ENCODE data around the gene FN3K.
"Not testable (repeated sequence)": the region's sequence is repeated elsewhere in the genome, so short reads cannot be mapped to it uniquely, and the experiment has no call there.

FN3K gene

GRCh38 chr17:82780971-82781893, 45.8 kb downstream of the FN3K start:
- H3K27me3 ChIP-seq (ENCODE audit: insufficient read depth, low read length) = no peaks in the 10 kb centered on the region
- H3K36me3 ChIP-seq (ENCODE audit: insufficient read depth, low read length) = peaks cover 45% of the 10 kb centered on the region
- no peak overlapping the region for H3K4me3 ChIP-seq (ENCODE audit: low read length)
- WGBS = 91% methylated on average over 26 of the region's 27 CpGs
- no peak overlapping the region for H3K27ac ChIP-seq (ENCODE audit: low read depth, low read length)
- no peaks in the 10 kb centered on the region for H3K4me1 ChIP-seq (ENCODE audit: insufficient read depth, low read length)
- no peaks in the 10 kb centered on the region for H3K9me3 ChIP-seq (ENCODE audit: insufficient read depth, low read depth, low read length)
- no peak overlapping the region for H3K9ac ChIP-seq (ENCODE audit: low read depth, low read length)

- no peaks in the 10 kb centered on the region for H3K4me1 ChIP-seq (ENCODE audit: insufficient read depth, low read length)
- H3K36me3 ChIP-seq (ENCODE audit: insufficient read depth, low read length) = peaks cover 38% of the 10 kb centered on the region
- H3K9me3 ChIP-seq (ENCODE audit: insufficient read depth, low read depth, low read length) = no peaks in the 10 kb centered on the region
- 57% methylated on average over 8 of the region's 8 CpGs for WGBS
- H3K27me3 ChIP-seq (ENCODE audit: insufficient read depth, low read length) = no peaks in the 10 kb centered on the region
- H3K27ac ChIP-seq (ENCODE audit: low read depth, low read length) = no peak overlapping the region
- H3K9ac ChIP-seq (ENCODE audit: low read depth, low read length) = no peak overlapping the region
- no peak overlapping the region for H3K4me3 ChIP-seq (ENCODE audit: low read length)
These were observed 46.5 kb downstream of the FN3K start for GRCh38 chr17:82781894-82782274.

GRCh38 chr17:82782657-82783207, 47.3 kb downstream of the FN3K start:
- Histone ChIP-seq H3K36me3 (ENCODE audit: insufficient read depth, low read length) (peaks cover 36% of the 10 kb centered on the region), H3K9ac (ENCODE audit: low read depth, low read length) (no peak overlapping the region)
- 97% methylated on average over 42 of the region's 42 CpGs for WGBS

GRCh38 chr17:82783498-82783897, 48.1 kb downstream of the FN3K start:
- Histone ChIP-seq H3K9ac (ENCODE audit: low read depth, low read length) (no peak overlapping the region), H3K9me3 (ENCODE audit: insufficient read depth, low read depth, low read length) (no peaks in the 10 kb centered on the region), H3K4me3 (ENCODE audit: low read length) (no peak overlapping the region), H3K27me3 (ENCODE audit: insufficient read depth, low read length) (no peaks in the 10 kb centered on the region), H3K36me3 (ENCODE audit: insufficient read depth, low read length) (peaks cover 32% of the 10 kb centered on the region), H3K4me1 (ENCODE audit: insufficient read depth, low read length) (no peaks in the 10 kb centered on the region), H3K27ac (ENCODE audit: low read depth, low read length) (no peak overlapping the region)
- 96% methylated on average over 18 of the region's 18 CpGs for WGBS

More at GRCh38 chr17:82782657-82783207, 47.3 kb downstream of the FN3K start:
- Histone ChIP-seq H3K4me1 (ENCODE audit: insufficient read depth, low read length) (no peaks in the 10 kb centered on the region), H3K27ac (ENCODE audit: low read depth, low read length) (no peak overlapping the region), H3K27me3 (ENCODE audit: insufficient read depth, low read length) (no peaks in the 10 kb centered on the region), H3K4me3 (ENCODE audit: low read length) (no peak overlapping the region), H3K9me3 (ENCODE audit: insufficient read depth, low read depth, low read length) (no peaks in the 10 kb centered on the region)

- not testable (repeated sequence) for H3K27ac ChIP-seq (ENCODE audit: low read depth, low read length); H3K27me3 ChIP-seq (ENCODE audit: insufficient read depth, low read length); H3K4me3 ChIP-seq (ENCODE audit: low read length); H3K9ac ChIP-seq (ENCODE audit: low read depth, low read length); H3K4me1 ChIP-seq (ENCODE audit: insufficient read depth, low read length); H3K9me3 ChIP-seq (ENCODE audit: insufficient read depth, low read depth, low read length)
- peaks cover 39% of the 10 kb centered on the region for H3K36me3 ChIP-seq (ENCODE audit: insufficient read depth, low read length)
- 97% methylated on average over 13 of the region's 16 CpGs for WGBS
These were observed 50.2 kb downstream of the FN3K start for GRCh38 chr17:82785581-82785980.

GRCh38 chr17:82786427-82786826, 51.0 kb downstream of the FN3K start:
- Histone ChIP-seq H3K27me3 (ENCODE audit: insufficient read depth, low read length) (no peaks in the 10 kb centered on the region), H3K9me3 (ENCODE audit: insufficient read depth, low read depth, low read length) (no peaks in the 10 kb centered on the region), H3K4me3 (ENCODE audit: low read length) (no peak overlapping the region), H3K36me3 (ENCODE audit: insufficient read depth, low read length) (peaks cover 41% of the 10 kb centered on the region), H3K4me1 (ENCODE audit: insufficient read depth, low read length) (no peaks in the 10 kb centered on the region), H3K27ac (ENCODE audit: low read depth, low read length) (no peak overlapping the region), H3K9ac (ENCODE audit: low read depth, low read length) (no peak overlapping the region)
- 96% methylated on average over 10 of the region's 10 CpGs for WGBS

GRCh38 chr17:82787081-82787848, 51.9 kb downstream of the FN3K start:
- no peaks in the 10 kb centered on the region for H3K4me1 ChIP-seq (ENCODE audit: insufficient read depth, low read length)
- no peak overlapping the region for H3K4me3 ChIP-seq (ENCODE audit: low read length)
- 93% methylated on average over 27 of the region's 27 CpGs for WGBS
- no peaks in the 10 kb centered on the region for H3K27me3 ChIP-seq (ENCODE audit: insufficient read depth, low read length)
- H3K36me3 ChIP-seq (ENCODE audit: insufficient read depth, low read length) = peaks cover 39% of the 10 kb centered on the region
- no peak overlapping the region for H3K27ac ChIP-seq (ENCODE audit: low read depth, low read length)
- no peak overlapping the region; the same call in 1 of the 2 replicates for H3K9ac ChIP-seq (ENCODE audit: low read depth, low read length)
- H3K9me3 ChIP-seq (ENCODE audit: insufficient read depth, low read depth, low read length) = no peaks in the 10 kb centered on the region

GRCh38 chr17:82788206-82789001, 53.0 kb downstream of the FN3K start:
- no peaks in the 10 kb centered on the region for H3K4me1 ChIP-seq (ENCODE audit: insufficient read depth, low read length)
- H3K36me3 ChIP-seq (ENCODE audit: insufficient read depth, low read length) = peaks cover 28% of the 10 kb centered on the region
- no peak overlapping the region for H3K27ac ChIP-seq (ENCODE audit: low read depth, low read length)
- H3K9me3 ChIP-seq (ENCODE audit: insufficient read depth, low read depth, low read length) = no peaks in the 10 kb centered on the region
- no peak overlapping the region for H3K9ac ChIP-seq (ENCODE audit: low read depth, low read length)
- H3K27me3 ChIP-seq (ENCODE audit: insufficient read depth, low read length) = no peaks in the 10 kb centered on the region
- WGBS = 94% methylated on average over 18 of the region's 18 CpGs
- H3K4me3 ChIP-seq (ENCODE audit: low read length) = no peak overlapping the region

- Histone ChIP-seq H3K9me3 (ENCODE audit: insufficient read depth, low read depth, low read length) (no peaks in the 10 kb centered on the region), H3K4me3 (ENCODE audit: low read length) (no peak overlapping the region), H3K27me3 (ENCODE audit: insufficient read depth, low read length) (no peaks in the 10 kb centered on the region), H3K4me1 (ENCODE audit: insufficient read depth, low read length) (no peaks in the 10 kb centered on the region), H3K36me3 (ENCODE audit: insufficient read depth, low read length) (peaks cover 22% of the 10 kb centered on the region), H3K9ac (ENCODE audit: low read depth, low read length) (no peak overlapping the region), H3K27ac (ENCODE audit: low read depth, low read length) (no peak overlapping the region)
- WGBS = 95% methylated on average over 19 of the region's 19 CpGs
These were observed 53.7 kb downstream of the FN3K start for GRCh38 chr17:82789051-82789592.

- no peaks in the 10 kb centered on the region for H3K27me3 ChIP-seq (ENCODE audit: insufficient read depth, low read length)
- H3K4me3 ChIP-seq (ENCODE audit: low read length) = no peak overlapping the region
- no peaks in the 10 kb centered on the region for H3K4me1 ChIP-seq (ENCODE audit: insufficient read depth, low read length)
- H3K36me3 ChIP-seq (ENCODE audit: insufficient read depth, low read length) = peaks cover 22% of the 10 kb centered on the region; the same call in 1 of the 2 replicates
- H3K9ac ChIP-seq (ENCODE audit: low read depth, low read length) = no peak overlapping the region
- 96% methylated on average over 18 of the region's 18 CpGs for WGBS
- no peak overlapping the region for H3K27ac ChIP-seq (ENCODE audit: low read depth, low read length)
- no peaks in the 10 kb centered on the region for H3K9me3 ChIP-seq (ENCODE audit: insufficient read depth, low read depth, low read length)
These were observed 54.4 kb downstream of the FN3K start for GRCh38 chr17:82789806-82790205.

Data from HUES64 (cell line).